Adrenal gland (tissue), 12 donors: Measurements from ENCODE around the gene CHMP4A. TPM values are rescaled to one million over a fixed set of nuclear protein-coding genes. Genes with fewer than 3 reads are reported as not detected.

ENCODE experiments used
- DNase-seq, 7 donors: peaks; one replicate each; pipeline ENCODE4 v3.0.0-alpha.2; 2019 to 2020
- H3K27ac ChIP-seq, 5 donors: fragments of 200-600 bp; sonication (generic) in 4 of 5; 1 replicate in 3 of 5; 2 replicates in 2 of 5; pipeline versions ENCODE4 v1.5.1 to v1.8.0; 2016 to 2020; ENCODE audit warnings: mild to moderate bottlenecking in 1 of 5
- H3K27me3 ChIP-seq: fragments of 200-600 bp; 2 replicates; pipeline ENCODE4 v1.8.0; 2021
- H3K36me3 ChIP-seq, 2 donors: fragments of 200-600 bp; replicated peaks in 1 of 2; 1 replicate in 1 of 2; 2 replicates in 1 of 2; pipeline versions ENCODE4 v1.5.1 to v1.8.0; 2018 to 2022
- H3K4me1 ChIP-seq, 2 donors: fragments of 200-600 bp; replicated peaks in 1 of 2; 1 replicate in 1 of 2; 2 replicates in 1 of 2; pipeline versions ENCODE4 v1.5.1 to v1.8.0; 2018 to 2021
- H3K4me3 ChIP-seq, 4 donors: fragments of 200-600 bp; sonication (generic) in 3 of 4; one replicate each; pipeline ENCODE4 v1.5.1; 2016 to 2018
- H3K9me3 ChIP-seq, 3 donors: fragments of 200-600 bp; sonication (generic) in 1 of 3; replicated peaks in 1 of 3; 1 replicate in 2 of 3; 2 replicates in 1 of 3; pipeline versions ENCODE4 v1.5.1 to v1.8.0; 2016 to 2021
- POLR2A ChIP-seq, 2 donors: fragments of 450-650 bp; IDR thresholded peaks; one replicate each; pipeline ENCODE4 v1.6.1; 2017; ENCODE audit warnings: antibody characterized with exemption in 2 of 2, mild to moderate bottlenecking in 2 of 2, moderate library complexity in 1 of 2
- WGBS, 4 donors: extraction: QIAGEN DNeasy Blood & Tissue Kit in 2 of 4; methylation state at CpG; one replicate each; pipeline versions ENCODE4 v1.1.5 to v1.1.7; 2013 to 2017; 5-methylcytosine and 5-hydroxymethylcytosine counted together
- intact Hi-C, 2 donors: fragments of 100-400 bp; cut with DNase I; formaldehyde crosslinking; loops; one replicate each; pipeline versions ENCODE4 v1.14.1 to v1.15.0; 2022 to 2023
- polyA plus RNA-seq, 3 donors: library from polyadenylated mRNA; stranded (reverse); fragments of 200-250 nt in 2 of 3; fragments of 350-450 nt in 1 of 3; fragmentation: Illumina TruSeq in 1 of 3; extraction: RNeasy Lipid Tissue Mini Kit (QIAGEN cat#74804) in 1 of 3; gene quantifications; one replicate each; pipeline ENCODE4 v1.2.3, GENCODE V29; 2013 to 2014
- total RNA-seq, 9 donors: library from RNA; depleted of rRNA in 4 of 9; stranded (reverse); fragments of >200 nt in 4 of 9; fragments of 120-200 nt in 1 of 9; fragmentation: NEBNext Ultra II Directional in 1 of 9; extraction: Animal tissue kit (Norgen Biotek cat#: 25700) in 1 of 9; gene quantifications; one replicate each; pipeline versions ENCODE4 v1.1.0 to v1.2.4, GENCODE V29; 2013 to 2023
- TF ChIP-seq, protein P1 (sequence below), 6 experiments: fragments of 450-650 bp in 4 of 6; fragments of 200-600 bp in 2 of 6; sonication (generic) in 1 of 6; IDR thresholded peaks; 1 replicate in 5 of 6; 2 replicates in 1 of 6; pipeline versions ENCODE4 v1.5.1 to v1.8.0; 2016 to 2021; ENCODE audit warnings: antibody characterized with exemption in 6 of 6, mild to moderate bottlenecking in 2 of 6, moderate library complexity in 1 of 6
- donor health status: healthy with polysubstance abuse.
- donor health status: Bipolar disorder and iron deficiency.
- donor health status: DM: yes; HTN: yes; CAD: no.
- donor health status: DM: no; HTN: no; CAD: no.
- donor health status: DM: no; HTN: no; CAD: no.
- donor health status: DM: yes; HTN: yes; CAD: no.

The CHMP4A gene
- total and polyA plus RNA-seq, 12 donors = 32.9 to 118 (median 59.0) TPM

- Histone ChIP-seq H3K9me3 (no peaks in the 10 kb centered on the region), H3K27ac (peak overlapping the region in 2 of 5 donors; percentile 80 to 88), H3K27me3 (no peaks in the 10 kb centered on the region), H3K4me1 (peaks cover 9 to 17% of the 10 kb centered on the region in 2 donors), H3K4me3 (no peak overlapping the region), H3K36me3 (peaks cover 0 to 65% of the 10 kb centered on the region in 2 donors)
- DNase-seq = no peak
- intact Hi-C loops = no loop called here
- TF ChIP-seq POLR2A (IDR thresholded peaks at IDR 0.05) = no peak
- TF ChIP-seq, protein P1, sequence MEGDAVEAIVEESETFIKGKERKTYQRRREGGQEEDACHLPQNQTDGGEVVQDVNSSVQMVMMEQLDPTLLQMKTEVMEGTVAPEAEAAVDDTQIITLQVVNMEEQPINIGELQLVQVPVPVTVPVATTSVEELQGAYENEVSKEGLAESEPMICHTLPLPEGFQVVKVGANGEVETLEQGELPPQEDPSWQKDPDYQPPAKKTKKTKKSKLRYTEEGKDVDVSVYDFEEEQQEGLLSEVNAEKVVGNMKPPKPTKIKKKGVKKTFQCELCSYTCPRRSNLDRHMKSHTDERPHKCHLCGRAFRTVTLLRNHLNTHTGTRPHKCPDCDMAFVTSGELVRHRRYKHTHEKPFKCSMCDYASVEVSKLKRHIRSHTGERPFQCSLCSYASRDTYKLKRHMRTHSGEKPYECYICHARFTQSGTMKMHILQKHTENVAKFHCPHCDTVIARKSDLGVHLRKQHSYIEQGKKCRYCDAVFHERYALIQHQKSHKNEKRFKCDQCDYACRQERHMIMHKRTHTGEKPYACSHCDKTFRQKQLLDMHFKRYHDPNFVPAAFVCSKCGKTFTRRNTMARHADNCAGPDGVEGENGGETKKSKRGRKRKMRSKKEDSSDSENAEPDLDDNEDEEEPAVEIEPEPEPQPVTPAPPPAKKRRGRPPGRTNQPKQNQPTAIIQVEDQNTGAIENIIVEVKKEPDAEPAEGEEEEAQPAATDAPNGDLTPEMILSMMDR (IDR thresholded peaks at IDR 0.05) = no peak
- 69 to 90% (median 87%) methylated on average over 2 of the region's 2 CpGs for WGBS, 4 donors
Observed at GRCh38 chr14:24187539-24187915, 25.8 kb downstream of the CHMP4A start.

- peaks cover 0 to 65% of the 10 kb centered on the region in 2 donors for H3K36me3 ChIP-seq
- H3K9me3 ChIP-seq = no peaks in the 10 kb centered on the region
- peaks cover 9 to 17% of the 10 kb centered on the region in 2 donors for H3K4me1 ChIP-seq
- H3K27ac ChIP-seq = no peak overlapping the region
- 90 to 95% (median 93%) methylated on average over 9 to 10 of the region's 10 CpGs for WGBS, 4 donors
- TF ChIP-seq, protein P1 (IDR thresholded peaks at IDR 0.05) = no peak
- TF ChIP-seq POLR2A (IDR thresholded peaks at IDR 0.05) = no peak
- no peak for DNase-seq
- intact Hi-C loops = no loop called here
- no peaks in the 10 kb centered on the region for H3K27me3 ChIP-seq
- H3K4me3 ChIP-seq = no peak overlapping the region
Observed at GRCh38 chr14:24186831-24187538, 26.3 kb downstream of the CHMP4A start.

DNA sequence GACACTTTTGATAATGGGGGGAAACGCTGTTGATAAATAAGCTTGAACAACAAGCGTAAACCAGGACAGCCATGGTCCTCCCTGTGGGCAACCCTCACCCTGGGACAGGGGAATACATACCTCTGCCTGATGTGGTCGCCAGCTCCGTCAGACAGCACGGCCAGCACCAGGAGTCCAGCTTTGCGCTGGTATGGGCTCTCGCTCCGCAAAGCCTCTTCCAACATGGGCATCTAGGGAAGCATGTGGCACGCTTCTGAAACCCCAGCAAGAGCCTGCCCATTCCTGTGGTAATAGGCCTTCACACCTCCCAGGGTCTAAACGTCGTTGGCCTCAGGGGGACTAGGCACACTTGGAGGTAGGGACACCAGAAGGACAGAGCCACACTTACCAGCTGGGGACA, 27.5 kb downstream of the CHMP4A start:
- DNase-seq = no peak
- 87 to 91% (median 90%) methylated on average over 2 to 11 of the region's 11 CpGs for WGBS, 4 donors
- Histone ChIP-seq H3K9me3 (no peaks in the 10 kb centered on the region), H3K36me3 (peaks cover 0 to 68% of the 10 kb centered on the region in 2 donors), H3K27me3 (no peaks in the 10 kb centered on the region), H3K4me3 (no peak overlapping the region), H3K4me1 (peaks cover 9 to 22% of the 10 kb centered on the region in 2 donors), H3K27ac (no peak overlapping the region)
- TF ChIP-seq POLR2A (IDR thresholded peaks at IDR 0.05) = no peak
- intact Hi-C loops = no loop called here

GRCh38 chr14:24185026-24185425, 28.3 kb downstream of the CHMP4A start:
- intact Hi-C loops = no loop called here
- Histone ChIP-seq H3K4me3 (no peak overlapping the region), H3K36me3 (peaks cover 0 to 70% of the 10 kb centered on the region in 2 donors), H3K27me3 (no peaks in the 10 kb centered on the region), H3K4me1 (peaks cover 16 to 29% of the 10 kb centered on the region in 2 donors), H3K9me3 (no peaks in the 10 kb centered on the region), H3K27ac (no peak overlapping the region)
- no peak for TF ChIP-seq POLR2A (IDR thresholded peaks at IDR 0.05)
- TF ChIP-seq, protein P1 (IDR thresholded peaks at IDR 0.05) = no peak
- DNase-seq = no peak
- WGBS, 4 donors = 91 to 94% (median 93%) methylated on average over 5 to 7 of the region's 7 CpGs
